ENCODE results near the gene NAPEPLD.

Gene NAPEPLD

GRCh38 chr7:103127006-103127405, 21.9 kb downstream of the NAPEPLD start:
- H3K9me3 ChIP-seq (ENCODE audit: control insufficient read depth in 2 of 2, low read length in 2 of 2) = no peaks in the 10 kb centered on the region
- no peak overlapping the region for H3K4me3 ChIP-seq (ENCODE audit: low read length in 2 of 2)
- H3K27ac ChIP-seq (ENCODE audit: low read depth in 2 of 2, low read length in 2 of 2) = no peak overlapping the region
- H3K27me3 ChIP-seq (ENCODE audit: control insufficient read depth in 2 of 2, insufficient read depth in 2 of 2, low read length in 2 of 2) = no peaks in the 10 kb centered on the region
- peaks cover 22 to 37% of the 10 kb centered on the region in 2 donors for H3K4me1 ChIP-seq (ENCODE audit: control insufficient read depth in 2 of 2, insufficient read depth in 2 of 2, low read length in 2 of 2)
- H3K36me3 ChIP-seq (ENCODE audit: control insufficient read depth in 2 of 2, insufficient read depth in 2 of 2, low read length in 2 of 2) = peaks cover 16 to 24% of the 10 kb centered on the region in 2 donors
- no peak overlapping the region for H3K9ac ChIP-seq (ENCODE audit: low read depth in 1 of 2, low read length in 2 of 2)

- Histone ChIP-seq H3K9me3 (ENCODE audit: control insufficient read depth in 2 of 2, low read length in 2 of 2) (no peaks in the 10 kb centered on the region), H3K9ac (ENCODE audit: low read depth in 1 of 2, low read length in 2 of 2) (no peak overlapping the region), H3K27ac (ENCODE audit: low read depth in 2 of 2, low read length in 2 of 2) (no peak overlapping the region), H3K36me3 (ENCODE audit: control insufficient read depth in 2 of 2, insufficient read depth in 2 of 2, low read length in 2 of 2) (peaks cover 24 to 30% of the 10 kb centered on the region in 2 donors), H3K4me3 (ENCODE audit: low read length in 2 of 2) (peak overlapping the region in 1 of 2 donors; percentile 22), H3K27me3 (ENCODE audit: control insufficient read depth in 2 of 2, insufficient read depth in 2 of 2, low read length in 2 of 2) (no peaks in the 10 kb centered on the region), H3K4me1 (ENCODE audit: control insufficient read depth in 2 of 2, insufficient read depth in 2 of 2, low read length in 2 of 2) (peaks cover 11 to 30% of the 10 kb centered on the region in 2 donors)
These were observed 24.4 kb downstream of the NAPEPLD start for GRCh38 chr7:103124429-103124979.

DNA sequence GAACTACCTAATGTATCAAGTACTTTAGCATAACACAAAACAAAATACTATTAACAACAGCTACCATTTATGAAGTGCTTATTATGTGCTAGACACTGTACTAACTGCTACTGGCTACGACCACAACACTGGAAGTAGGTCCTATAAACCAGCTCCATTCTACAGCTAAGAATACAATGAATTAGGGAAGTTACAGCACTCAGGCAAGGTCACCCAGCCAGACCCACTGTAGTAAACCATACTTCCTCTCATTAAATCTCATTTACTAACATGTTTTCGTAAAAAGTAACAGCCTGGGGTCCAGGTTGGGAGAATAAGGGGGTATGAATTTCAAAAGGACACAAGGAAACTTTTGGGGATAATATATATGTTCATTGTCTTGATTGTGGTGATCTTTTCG, 25.4 kb downstream of the NAPEPLD start:
- H3K4me3 ChIP-seq (ENCODE audit: low read length in 2 of 2) = no peak overlapping the region
- peaks cover 30 to 31% of the 10 kb centered on the region in 2 donors for H3K36me3 ChIP-seq (ENCODE audit: control insufficient read depth in 2 of 2, insufficient read depth in 2 of 2, low read length in 2 of 2)
- H3K9me3 ChIP-seq (ENCODE audit: control insufficient read depth in 2 of 2, low read length in 2 of 2) = no peaks in the 10 kb centered on the region
- H3K4me1 ChIP-seq (ENCODE audit: control insufficient read depth in 2 of 2, insufficient read depth in 2 of 2, low read length in 2 of 2) = peaks cover 9 to 27% of the 10 kb centered on the region in 2 donors
- H3K27me3 ChIP-seq (ENCODE audit: control insufficient read depth in 2 of 2, insufficient read depth in 2 of 2, low read length in 2 of 2) = no peaks in the 10 kb centered on the region
- H3K9ac ChIP-seq (ENCODE audit: low read depth in 1 of 2, low read length in 2 of 2) = no peak overlapping the region
- no peak overlapping the region for H3K27ac ChIP-seq (ENCODE audit: low read depth in 2 of 2, low read length in 2 of 2)

DNA sequence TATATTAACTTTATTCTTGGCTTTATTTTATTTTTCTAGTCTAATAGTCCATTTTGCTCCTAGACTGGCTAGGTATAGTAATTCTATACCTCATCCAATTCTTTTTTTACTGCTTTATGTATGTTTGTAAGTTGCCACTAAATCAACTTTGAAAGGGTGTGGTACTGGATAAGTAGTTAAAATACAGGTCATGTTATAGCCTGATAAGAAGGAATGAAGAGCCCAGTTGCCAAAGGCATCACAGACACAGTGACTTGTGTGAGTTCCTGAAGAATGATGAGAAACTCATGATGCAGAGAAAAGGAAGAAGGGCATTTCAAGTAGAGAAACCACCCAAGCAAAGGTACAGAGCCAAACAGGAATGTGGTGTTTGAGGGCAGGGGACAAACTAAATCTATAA, 27.3 kb downstream of the NAPEPLD start:
- H3K9me3 ChIP-seq (ENCODE audit: control insufficient read depth in 2 of 2, low read length in 2 of 2) = no peaks in the 10 kb centered on the region
- H3K4me1 ChIP-seq (ENCODE audit: control insufficient read depth in 2 of 2, insufficient read depth in 2 of 2, low read length in 2 of 2) = peaks cover 9 to 27% of the 10 kb centered on the region in 2 donors
- no peak overlapping the region for H3K9ac ChIP-seq (ENCODE audit: low read depth in 1 of 2, low read length in 2 of 2)
- H3K36me3 ChIP-seq (ENCODE audit: control insufficient read depth in 2 of 2, insufficient read depth in 2 of 2, low read length in 2 of 2) = peaks cover 23 to 25% of the 10 kb centered on the region in 2 donors
- H3K27me3 ChIP-seq (ENCODE audit: control insufficient read depth in 2 of 2, insufficient read depth in 2 of 2, low read length in 2 of 2) = no peaks in the 10 kb centered on the region
- H3K27ac ChIP-seq (ENCODE audit: low read depth in 2 of 2, low read length in 2 of 2) = peak overlapping the region; percentile 39 to 57
- no peak overlapping the region for H3K4me3 ChIP-seq (ENCODE audit: low read length in 2 of 2)

DNA sequence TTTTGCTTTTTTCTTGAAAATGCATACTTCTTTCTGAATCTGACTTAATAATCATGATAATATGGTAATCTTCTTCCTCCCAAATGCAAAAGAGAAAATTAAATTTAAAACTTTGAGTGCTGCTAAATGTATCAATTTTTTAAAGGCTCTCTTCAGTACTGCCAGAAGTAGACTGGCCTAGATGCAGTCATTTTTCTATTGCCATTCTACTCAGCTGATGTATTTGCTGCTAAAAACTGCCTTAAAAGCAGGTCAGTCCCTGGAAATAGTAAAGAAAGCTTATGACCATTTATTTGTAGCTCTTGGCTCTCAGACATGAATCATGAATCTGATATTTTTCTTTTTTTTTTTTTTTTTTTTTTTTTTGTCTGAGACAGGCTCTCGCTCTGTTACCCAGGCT, 28.5 kb downstream of the NAPEPLD start:
- peaks cover 9 to 21% of the 10 kb centered on the region in 2 donors for H3K4me1 ChIP-seq (ENCODE audit: control insufficient read depth in 2 of 2, insufficient read depth in 2 of 2, low read length in 2 of 2)
- H3K9ac ChIP-seq (ENCODE audit: low read depth in 1 of 2, low read length in 2 of 2) = no peak overlapping the region
- H3K9me3 ChIP-seq (ENCODE audit: control insufficient read depth in 2 of 2, low read length in 2 of 2) = no peaks in the 10 kb centered on the region
- peaks cover 21 to 27% of the 10 kb centered on the region in 2 donors for H3K36me3 ChIP-seq (ENCODE audit: control insufficient read depth in 2 of 2, insufficient read depth in 2 of 2, low read length in 2 of 2)
- no peak overlapping the region for H3K27ac ChIP-seq (ENCODE audit: low read depth in 2 of 2, low read length in 2 of 2)
- no peak overlapping the region for H3K4me3 ChIP-seq (ENCODE audit: low read length in 2 of 2)
- no peaks in the 10 kb centered on the region for H3K27me3 ChIP-seq (ENCODE audit: control insufficient read depth in 2 of 2, insufficient read depth in 2 of 2, low read length in 2 of 2)

GRCh38 chr7:103119791-103120291, 29.1 kb downstream of the NAPEPLD start:
- no peak overlapping the region for H3K9ac ChIP-seq (ENCODE audit: low read depth in 1 of 2, low read length in 2 of 2)
- peaks cover 9 to 21% of the 10 kb centered on the region in 2 donors for H3K4me1 ChIP-seq (ENCODE audit: control insufficient read depth in 2 of 2, insufficient read depth in 2 of 2, low read length in 2 of 2)
- H3K36me3 ChIP-seq (ENCODE audit: control insufficient read depth in 2 of 2, insufficient read depth in 2 of 2, low read length in 2 of 2) = peaks cover 25 to 27% of the 10 kb centered on the region in 2 donors
- no peak overlapping the region for H3K27ac ChIP-seq (ENCODE audit: low read depth in 2 of 2, low read length in 2 of 2)
- no peak overlapping the region for H3K4me3 ChIP-seq (ENCODE audit: low read length in 2 of 2)
- H3K27me3 ChIP-seq (ENCODE audit: control insufficient read depth in 2 of 2, insufficient read depth in 2 of 2, low read length in 2 of 2) = no peaks in the 10 kb centered on the region
- H3K9me3 ChIP-seq (ENCODE audit: control insufficient read depth in 2 of 2, low read length in 2 of 2) = no peaks in the 10 kb centered on the region

DNA sequence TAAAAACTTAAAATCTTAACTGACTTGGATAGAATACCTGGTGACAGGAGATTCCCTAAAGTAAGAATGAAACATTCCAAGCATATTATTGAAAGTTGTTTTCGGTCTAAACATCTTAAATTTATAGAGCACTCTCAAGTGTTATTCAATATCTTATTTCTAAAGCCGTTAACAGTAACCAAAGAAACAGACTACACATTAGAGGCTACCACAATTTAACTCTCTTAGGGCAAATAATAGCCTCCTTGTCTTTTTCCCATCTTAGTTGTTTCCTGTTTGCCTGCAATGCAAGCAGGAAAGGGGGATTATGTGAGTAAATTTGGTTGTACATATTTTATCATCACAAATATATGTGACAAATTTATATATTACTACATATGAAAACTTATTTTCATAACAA, 31.4 kb downstream of the NAPEPLD start:
- Histone ChIP-seq H3K27me3 (ENCODE audit: control insufficient read depth in 2 of 2, insufficient read depth in 2 of 2, low read length in 2 of 2) (no peaks in the 10 kb centered on the region), H3K9ac (ENCODE audit: low read depth in 1 of 2, low read length in 2 of 2) (no peak overlapping the region), H3K4me1 (ENCODE audit: control insufficient read depth in 2 of 2, insufficient read depth in 2 of 2, low read length in 2 of 2) (peaks cover 5 to 12% of the 10 kb centered on the region in 2 donors), H3K36me3 (ENCODE audit: control insufficient read depth in 2 of 2, insufficient read depth in 2 of 2, low read length in 2 of 2) (peaks cover 30 to 32% of the 10 kb centered on the region in 2 donors), H3K9me3 (ENCODE audit: control insufficient read depth in 2 of 2, low read length in 2 of 2) (no peaks in the 10 kb centered on the region), H3K4me3 (ENCODE audit: low read length in 2 of 2) (no peak overlapping the region), H3K27ac (ENCODE audit: low read depth in 2 of 2, low read length in 2 of 2) (no peak overlapping the region)

GRCh38 chr7:103116991-103117390, 31.9 kb downstream of the NAPEPLD start:
- Histone ChIP-seq H3K36me3 (ENCODE audit: control insufficient read depth in 2 of 2, insufficient read depth in 2 of 2, low read length in 2 of 2) (peaks cover 25 to 32% of the 10 kb centered on the region in 2 donors), H3K4me3 (ENCODE audit: low read length in 2 of 2) (no peak overlapping the region), H3K9ac (ENCODE audit: low read depth in 1 of 2, low read length in 2 of 2) (no peak overlapping the region), H3K9me3 (ENCODE audit: control insufficient read depth in 2 of 2, low read length in 2 of 2) (no peaks in the 10 kb centered on the region), H3K27ac (ENCODE audit: low read depth in 2 of 2, low read length in 2 of 2) (no peak overlapping the region), H3K4me1 (ENCODE audit: control insufficient read depth in 2 of 2, insufficient read depth in 2 of 2, low read length in 2 of 2) (peaks cover 0 to 8% of the 10 kb centered on the region in 2 donors), H3K27me3 (ENCODE audit: control insufficient read depth in 2 of 2, insufficient read depth in 2 of 2, low read length in 2 of 2) (no peaks in the 10 kb centered on the region)

DNA sequence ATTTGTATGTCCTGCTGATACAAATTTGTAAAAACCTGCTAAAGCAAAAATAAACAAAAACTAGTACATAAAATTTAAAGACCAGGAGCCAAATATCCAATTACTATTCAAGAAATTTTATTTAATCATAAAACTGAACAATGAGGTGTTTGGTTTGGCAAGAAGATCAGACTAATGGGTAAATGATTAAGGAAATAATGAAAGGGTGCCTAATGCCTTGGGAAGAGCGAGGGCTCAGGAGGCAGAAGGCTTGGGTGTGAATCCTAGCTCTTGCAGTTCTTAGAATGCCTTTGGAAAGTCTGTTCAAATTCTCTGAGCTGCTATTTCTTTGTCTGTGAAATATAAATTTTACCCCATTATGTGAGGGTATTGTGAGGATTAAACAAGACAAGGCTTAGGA, 32.4 kb downstream of the NAPEPLD start:
- Histone ChIP-seq H3K9me3 (ENCODE audit: control insufficient read depth in 2 of 2, low read length in 2 of 2) (no peaks in the 10 kb centered on the region), H3K4me1 (ENCODE audit: control insufficient read depth in 2 of 2, insufficient read depth in 2 of 2, low read length in 2 of 2) (peaks cover 0 to 5% of the 10 kb centered on the region in 2 donors), H3K27me3 (ENCODE audit: control insufficient read depth in 2 of 2, insufficient read depth in 2 of 2, low read length in 2 of 2) (no peaks in the 10 kb centered on the region), H3K4me3 (ENCODE audit: low read length in 2 of 2) (no peak overlapping the region), H3K36me3 (ENCODE audit: control insufficient read depth in 2 of 2, insufficient read depth in 2 of 2, low read length in 2 of 2) (peaks cover 24 to 32% of the 10 kb centered on the region in 2 donors), H3K9ac (ENCODE audit: low read depth in 1 of 2, low read length in 2 of 2) (no peak overlapping the region), H3K27ac (ENCODE audit: low read depth in 2 of 2, low read length in 2 of 2) (no peak overlapping the region)

DNA sequence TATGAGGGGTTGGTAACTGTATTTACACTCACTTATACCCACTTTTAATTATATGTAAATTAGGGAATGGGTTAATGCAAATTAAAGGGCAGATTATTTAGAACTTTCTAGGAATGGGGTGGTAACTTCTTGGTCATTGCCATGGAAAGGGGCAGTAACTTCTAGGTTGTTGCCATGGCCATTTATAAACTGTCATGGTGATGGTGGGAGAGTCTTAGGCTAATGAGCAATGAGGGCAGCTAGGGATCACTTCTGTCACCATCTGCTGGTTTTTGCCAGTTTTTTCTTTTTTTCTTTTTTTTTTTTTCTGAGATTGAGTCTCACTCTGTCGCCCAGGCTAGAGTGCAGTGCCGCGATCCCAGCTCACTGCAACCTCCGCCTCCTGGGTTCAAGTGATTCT, 33.1 kb downstream of the NAPEPLD start:
- Histone ChIP-seq H3K9me3 (ENCODE audit: control insufficient read depth in 2 of 2, low read length in 2 of 2) (no peaks in the 10 kb centered on the region), H3K4me3 (ENCODE audit: low read length in 2 of 2) (no peak overlapping the region), H3K9ac (ENCODE audit: low read depth in 1 of 2, low read length in 2 of 2) (no peak overlapping the region), H3K27me3 (ENCODE audit: control insufficient read depth in 2 of 2, insufficient read depth in 2 of 2, low read length in 2 of 2) (no peaks in the 10 kb centered on the region), H3K36me3 (ENCODE audit: control insufficient read depth in 2 of 2, insufficient read depth in 2 of 2, low read length in 2 of 2) (peaks cover 24 to 30% of the 10 kb centered on the region in 2 donors), H3K27ac (ENCODE audit: low read depth in 2 of 2, low read length in 2 of 2) (no peak overlapping the region), H3K4me1 (ENCODE audit: control insufficient read depth in 2 of 2, insufficient read depth in 2 of 2, low read length in 2 of 2) (peaks cover 0 to 2% of the 10 kb centered on the region in 2 donors)
